Measurements from ENCODE around the gene SLX9.

Gene SLX9

DNA sequence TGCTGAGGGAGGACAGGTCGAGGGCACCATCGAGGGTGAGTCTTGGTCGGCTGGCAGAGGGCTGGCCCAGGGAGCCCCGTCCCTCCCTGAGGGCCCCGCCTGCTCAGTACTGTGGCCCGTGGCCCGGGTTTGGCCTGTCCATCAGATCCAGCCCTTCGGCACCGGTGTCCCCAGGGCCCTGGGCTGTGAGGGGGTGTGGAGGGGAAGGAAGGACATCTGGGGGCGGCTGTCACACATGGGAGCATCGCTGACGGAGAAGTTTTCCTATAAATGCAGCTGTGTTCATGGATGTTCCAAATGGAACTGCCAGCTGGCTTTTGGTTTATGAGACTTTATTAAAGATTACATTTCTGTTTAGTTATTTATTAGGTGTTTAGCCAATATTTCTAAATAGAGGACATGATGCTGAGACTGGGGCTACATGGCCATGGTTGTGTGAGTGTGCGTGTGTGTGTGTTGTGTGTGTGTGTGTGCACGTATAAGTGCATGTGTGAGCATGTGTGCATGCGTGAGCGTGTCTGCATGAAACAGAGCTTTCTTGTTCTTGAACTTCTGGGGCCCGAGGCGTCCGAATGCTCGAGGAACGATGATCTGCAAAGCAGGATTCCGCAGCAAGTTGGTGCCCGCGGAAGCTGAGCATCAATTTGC is 54.3 kb downstream of the SLX9 start:
- DNase-seq: no peak

DNA sequence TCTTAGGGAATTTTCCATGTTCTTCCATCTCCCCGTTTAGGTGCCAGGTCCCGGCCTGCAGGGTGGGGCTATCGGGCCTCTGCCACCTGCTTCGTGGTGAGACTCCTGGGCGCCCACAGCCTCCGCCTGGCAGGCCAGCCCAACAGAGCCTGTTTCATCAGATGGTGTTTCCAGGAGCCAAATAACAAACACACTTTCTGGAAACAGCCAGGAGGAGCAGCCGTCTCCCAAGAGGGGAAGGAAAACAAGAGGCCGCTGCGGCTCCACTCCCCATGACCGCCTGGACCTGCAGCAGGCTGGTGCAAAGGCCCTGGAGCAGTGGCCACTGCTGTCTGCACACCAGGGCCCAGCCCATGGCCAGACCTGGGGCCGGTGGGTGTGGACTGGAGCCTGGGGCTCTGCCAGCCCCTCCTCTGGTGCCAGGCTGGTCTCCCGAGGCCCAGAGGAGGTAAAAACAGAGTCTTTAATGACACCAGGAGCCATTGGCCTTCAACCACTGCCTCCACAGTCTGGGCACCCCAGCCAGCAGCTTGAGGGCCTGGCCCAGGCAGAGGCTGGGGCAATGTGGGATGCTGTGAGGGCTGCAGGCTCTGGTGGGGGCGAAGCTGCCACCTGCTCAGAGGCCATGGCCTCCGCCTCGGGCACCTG is 55.0 kb downstream of the SLX9 start:
- DNase-seq: no peak

DNA sequence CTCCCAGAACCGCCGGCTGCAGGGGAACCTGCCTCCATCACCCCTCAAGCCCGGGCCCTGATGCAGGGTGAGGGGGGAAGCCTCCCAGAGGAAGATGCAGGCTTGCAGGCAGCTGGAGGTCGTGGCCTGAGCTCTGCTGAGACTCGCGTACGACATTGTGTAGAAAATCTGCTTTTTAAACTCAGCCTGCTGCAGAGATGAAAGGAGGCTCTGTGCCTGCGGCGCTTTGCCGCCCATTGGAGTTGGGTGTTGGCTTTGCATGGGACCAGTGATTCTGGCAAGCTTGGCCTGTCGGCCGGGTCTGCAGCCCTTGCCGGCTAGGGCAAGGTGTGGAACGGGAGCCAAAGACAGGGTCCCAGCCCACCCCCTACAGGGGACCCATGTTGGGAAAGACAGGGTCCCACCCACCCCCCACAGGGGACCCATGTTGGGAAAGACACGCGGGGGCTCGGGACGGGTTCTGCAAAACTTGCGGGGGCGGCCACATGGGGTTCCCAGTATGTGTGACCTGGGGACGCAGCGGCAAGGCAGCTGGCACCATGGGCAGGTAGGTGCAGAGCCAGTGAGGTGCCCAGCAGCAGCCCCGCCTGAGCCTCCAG is 55.6 kb downstream of the SLX9 start:
- DNase-seq: no peak

DNA sequence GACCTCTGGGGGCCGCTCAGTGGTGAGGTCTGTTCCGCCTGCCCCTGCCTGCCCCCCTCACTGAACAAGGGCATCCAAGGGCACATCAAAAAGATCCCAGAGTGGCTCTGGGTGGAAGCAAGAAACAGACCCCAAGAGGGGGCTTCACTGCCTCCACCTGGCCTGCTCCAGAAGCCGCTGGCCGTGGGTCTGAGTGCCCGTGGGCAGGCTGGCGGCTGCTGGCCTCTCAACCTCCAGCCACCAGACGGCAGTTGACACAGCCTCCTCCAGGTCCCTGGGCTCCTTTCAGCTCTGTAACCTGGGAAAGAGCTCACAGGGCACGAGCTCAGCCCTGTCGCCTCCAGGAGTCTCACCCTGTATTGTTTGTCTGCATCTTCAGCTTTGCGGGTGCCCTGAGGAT is 56.3 kb downstream of the SLX9 start:
- DNase-seq: no peak

DNA sequence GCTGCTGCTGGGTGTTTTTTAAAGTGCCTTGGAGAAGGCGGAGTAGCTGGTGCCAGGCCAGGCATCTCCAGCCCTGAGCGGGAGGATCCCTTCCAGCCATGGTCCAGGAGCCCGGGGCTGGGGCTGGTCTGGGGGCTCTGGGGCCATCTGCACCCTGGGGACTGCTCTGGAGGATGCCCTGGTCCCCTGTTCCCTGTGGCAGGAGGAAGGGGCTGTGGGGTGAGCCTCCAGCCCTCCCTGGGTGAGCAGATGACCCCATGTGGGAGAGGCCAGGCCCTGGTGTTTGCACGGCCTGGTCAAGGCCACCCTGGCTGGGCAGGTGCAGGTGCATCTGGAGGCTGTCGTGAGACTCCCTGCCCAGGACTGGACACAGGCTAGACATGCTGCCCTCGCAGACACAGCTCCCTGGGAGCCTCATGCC is 56.7 kb downstream of the SLX9 start:
- DNase-seq: no peak

DNA sequence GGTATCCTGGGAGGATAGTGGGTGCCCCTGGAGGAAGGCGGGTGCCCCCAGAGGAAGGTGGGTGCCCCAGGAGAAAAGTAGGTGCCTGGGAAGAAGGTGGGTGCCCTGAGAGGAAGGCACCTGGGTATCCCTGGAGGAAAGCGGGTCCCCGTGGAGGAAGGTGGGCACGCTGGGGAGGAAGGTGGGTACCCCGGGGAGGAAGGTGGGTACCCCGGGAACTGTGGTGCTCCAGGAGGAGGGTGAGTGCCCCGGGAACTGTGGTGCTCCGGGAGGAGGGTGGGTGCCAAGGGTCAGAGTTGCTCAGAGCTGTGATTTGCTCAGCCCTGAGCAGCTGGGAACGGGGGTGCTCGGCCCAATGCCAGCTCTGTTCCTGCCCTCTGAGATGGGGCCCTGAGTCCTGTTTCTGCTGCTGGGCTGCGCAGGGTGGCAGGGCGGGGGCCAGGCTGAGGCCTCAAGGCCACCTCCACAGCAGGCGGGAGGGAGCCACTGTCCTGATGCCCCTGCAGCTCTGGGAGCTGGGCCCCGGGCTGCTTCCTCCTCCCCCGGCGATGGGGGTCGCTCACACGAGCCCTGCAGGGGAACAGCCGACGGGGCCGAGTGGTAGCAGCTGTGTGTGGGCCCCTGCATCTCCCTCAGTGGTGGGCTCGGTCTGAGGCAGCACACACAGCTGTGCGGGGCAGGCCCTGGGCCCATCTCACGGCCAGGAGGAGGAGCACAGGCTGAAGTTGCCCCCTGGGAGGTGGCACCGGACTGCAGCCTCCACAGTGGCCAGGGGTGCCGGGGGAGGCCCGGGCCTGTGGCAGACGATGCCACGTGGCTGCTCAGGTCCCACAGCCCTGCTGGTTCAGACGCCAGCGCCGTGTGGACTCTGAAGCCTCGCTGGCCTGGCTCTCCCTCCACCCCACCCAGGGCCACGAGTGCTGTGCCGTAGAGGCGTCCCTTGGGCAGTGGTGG is 57.4 kb downstream of the SLX9 start:
- DNase-seq: no peak

DNA sequence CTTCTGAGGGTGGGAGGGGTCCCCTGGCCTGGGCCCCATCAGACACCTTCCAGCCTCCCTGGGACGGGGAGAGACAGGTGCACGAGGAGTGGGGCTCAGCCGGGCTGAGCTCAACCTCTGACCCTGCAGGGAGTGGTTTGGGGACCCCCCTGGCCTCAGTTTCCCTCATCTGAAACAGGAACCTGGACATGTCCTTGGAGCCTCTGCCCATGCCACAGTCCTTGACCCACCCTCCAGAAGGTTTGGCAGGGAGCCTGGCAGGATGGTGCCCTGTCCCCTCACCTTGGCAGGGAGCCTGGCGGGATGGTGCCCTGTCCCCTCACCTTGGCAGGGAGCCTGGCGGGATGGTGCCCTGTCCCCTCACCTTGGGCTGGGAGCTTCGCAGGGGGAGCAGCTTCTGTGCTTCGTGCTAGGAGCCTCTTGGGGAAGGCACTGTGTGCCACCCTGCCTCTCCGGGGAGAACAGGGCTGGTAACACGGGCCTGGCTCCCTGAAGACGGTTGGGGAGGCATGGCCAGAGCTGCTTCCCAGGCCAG is 58.3 kb downstream of the SLX9 start:
- no peak for DNase-seq

DNA sequence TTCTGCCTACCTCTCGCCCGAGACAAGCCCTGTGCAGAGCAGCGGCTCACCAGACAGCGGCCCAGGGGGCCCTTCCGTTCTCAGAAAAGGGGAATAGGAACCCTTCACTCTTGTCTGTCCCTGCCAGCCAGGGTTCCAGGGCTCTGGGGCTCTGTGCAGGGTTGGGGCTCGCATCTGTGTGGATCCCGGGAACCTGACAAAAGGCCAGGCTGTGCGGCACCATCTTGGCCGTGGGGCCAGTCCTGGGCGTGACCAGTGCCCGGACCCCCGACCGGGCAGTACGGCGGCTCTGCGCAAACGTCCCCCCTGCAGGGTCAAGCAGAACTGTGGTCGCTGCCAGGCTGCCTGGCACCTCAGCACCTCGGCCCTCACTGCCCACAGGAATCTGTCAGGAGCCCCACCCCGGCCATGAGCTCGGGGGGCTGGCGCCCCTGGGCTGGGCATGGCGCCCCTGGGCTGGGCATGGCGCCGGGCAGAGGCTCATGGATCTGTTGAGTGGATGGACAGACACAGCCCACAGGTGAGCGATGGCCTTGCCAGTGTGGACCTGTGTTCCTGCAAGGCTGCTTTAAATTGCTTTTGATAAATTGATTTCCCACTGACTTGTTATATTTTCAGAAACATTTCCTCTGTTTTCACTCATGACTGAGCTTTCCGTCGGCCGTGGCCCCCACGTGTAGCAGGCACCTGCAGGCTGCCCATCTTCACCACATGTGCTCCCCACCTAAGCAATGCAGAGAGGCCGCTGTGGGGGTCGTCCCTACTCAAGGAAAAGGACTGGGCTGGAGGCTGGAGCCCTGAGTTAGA is 59.0 kb downstream of the SLX9 start:
- DNase-seq: no peak

DNA sequence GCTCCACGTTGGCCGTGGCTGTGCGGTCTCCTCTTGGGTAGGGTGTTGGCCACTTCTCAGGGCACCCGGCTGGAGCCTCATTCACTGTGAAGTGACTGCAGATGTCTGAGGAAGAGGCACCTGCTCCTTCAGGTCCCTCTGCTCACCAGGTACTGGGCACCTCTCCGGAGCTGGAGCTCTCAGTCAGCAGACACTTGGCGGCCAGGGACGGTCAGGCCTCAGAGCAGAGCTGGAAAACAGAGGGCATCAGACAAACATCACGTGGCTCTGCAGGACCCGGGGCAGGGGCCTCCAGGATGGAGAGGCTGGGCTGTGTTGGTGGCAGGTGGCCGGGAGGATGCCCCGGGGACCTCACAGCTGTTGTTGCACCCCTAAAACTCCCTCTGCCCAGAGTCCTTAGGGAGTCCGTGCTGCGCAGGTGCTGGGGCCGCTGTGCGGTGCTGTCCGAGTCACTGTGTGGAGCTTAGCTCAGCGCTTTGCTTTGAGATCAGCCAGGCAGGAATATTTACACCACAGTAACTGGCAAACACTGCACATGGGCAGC is 59.7 kb downstream of the SLX9 start:
- DNase-seq: no peak

DNA sequence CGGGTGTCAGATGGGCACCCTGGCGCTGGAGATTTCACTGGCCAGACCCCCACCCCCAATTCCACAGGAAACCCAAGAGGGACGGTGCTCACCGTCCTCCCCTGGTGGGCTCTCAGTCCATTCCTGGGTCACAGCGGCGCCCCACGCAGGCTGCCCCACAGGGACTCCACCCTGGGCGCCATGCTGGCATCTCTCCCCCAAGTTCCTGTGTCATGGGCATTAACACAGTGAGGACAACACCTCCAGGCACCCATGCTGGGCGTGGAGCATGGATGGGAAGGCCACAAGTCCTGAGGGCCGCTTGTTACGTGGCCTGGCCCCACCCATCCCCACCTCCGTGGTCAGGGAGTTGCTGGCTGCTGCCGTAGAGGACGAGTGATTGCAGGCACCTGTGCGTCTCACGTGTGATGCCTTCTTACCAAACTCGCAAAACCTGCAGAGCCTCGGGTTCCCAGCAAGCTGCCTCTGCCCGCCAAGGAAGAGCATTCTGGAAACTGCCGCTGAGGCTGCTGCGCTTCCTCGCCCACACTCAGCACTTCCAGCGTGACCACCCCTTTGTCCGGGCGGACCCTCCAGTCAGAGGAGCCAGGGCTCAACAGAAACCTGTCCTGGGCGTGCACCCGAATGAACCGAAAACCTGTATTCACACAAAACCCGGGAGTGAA is 60.3 kb downstream of the SLX9 start:
- DNase-seq: no peak

DNA sequence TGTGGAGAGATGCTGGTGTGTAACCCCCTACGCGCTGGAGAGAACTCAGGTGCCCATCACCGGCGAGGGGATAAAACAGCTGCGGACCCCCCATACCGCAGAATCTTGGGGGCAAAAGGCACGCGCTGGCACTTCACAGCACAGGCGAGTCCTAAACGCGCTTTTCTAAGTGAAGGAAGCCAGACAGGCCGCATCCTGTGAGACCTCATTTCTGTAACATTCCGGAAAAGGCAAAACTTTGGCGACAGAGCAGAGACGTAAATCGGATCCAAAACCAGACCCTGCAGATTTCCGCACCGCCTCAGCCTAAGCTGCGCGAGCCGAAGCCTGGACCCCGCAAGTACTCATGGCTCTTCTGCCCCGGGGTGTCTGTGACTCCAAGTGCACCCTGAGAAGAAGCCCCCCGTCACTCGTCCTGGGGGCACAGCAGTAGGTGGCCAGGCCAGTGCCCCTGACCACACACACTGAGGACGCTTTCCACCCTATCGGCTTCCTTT is 60.9 kb downstream of the SLX9 start:
- no peak for DNase-seq

DNA sequence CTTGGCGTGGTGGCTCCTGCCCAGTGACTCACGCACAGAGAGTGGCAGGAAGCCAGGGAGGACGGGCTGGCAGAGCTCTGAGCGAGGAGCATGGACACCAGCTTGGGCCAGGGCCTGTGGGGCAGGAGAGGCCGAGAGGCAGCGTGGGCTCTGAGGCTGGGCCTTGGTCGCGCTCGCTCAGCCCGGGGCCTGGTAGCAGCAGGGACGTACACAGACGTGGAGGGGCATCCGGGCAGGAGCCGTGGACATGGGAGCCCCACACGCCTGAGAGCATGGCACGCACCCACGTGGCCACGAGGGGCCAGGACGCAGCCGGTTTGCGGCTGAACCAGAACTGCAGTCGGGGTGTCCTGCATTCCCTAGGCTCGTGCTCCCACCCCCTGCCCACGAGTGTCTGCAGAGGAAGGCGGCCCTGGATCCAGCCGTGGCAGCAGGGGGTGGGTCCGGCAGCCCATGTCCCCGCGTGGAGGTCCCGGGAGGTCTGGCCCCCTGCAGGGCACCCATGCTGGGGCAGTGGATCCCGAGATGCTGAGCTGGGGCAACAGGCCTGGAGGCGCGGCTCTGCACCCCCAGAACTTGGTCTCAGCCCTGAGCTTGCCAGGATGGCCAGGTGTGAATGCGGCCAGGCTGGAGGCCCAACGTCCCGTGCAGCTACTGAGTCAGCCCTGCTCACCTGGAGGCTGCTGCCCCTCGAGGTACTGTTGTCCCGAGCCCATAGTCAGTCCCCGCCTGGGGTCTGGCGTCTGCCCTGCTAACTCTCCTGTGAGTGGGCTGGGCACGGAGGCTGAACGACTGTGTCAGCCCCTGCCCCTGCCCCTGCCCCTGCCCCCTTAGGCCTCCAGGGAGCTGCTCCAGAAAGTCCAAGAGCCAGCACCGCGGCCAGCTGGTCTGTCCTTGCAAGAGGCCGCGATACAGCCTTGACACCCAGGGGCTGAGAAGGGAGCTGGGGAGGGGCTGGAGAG is 61.6 kb downstream of the SLX9 start:
- no peak for DNase-seq

DNA sequence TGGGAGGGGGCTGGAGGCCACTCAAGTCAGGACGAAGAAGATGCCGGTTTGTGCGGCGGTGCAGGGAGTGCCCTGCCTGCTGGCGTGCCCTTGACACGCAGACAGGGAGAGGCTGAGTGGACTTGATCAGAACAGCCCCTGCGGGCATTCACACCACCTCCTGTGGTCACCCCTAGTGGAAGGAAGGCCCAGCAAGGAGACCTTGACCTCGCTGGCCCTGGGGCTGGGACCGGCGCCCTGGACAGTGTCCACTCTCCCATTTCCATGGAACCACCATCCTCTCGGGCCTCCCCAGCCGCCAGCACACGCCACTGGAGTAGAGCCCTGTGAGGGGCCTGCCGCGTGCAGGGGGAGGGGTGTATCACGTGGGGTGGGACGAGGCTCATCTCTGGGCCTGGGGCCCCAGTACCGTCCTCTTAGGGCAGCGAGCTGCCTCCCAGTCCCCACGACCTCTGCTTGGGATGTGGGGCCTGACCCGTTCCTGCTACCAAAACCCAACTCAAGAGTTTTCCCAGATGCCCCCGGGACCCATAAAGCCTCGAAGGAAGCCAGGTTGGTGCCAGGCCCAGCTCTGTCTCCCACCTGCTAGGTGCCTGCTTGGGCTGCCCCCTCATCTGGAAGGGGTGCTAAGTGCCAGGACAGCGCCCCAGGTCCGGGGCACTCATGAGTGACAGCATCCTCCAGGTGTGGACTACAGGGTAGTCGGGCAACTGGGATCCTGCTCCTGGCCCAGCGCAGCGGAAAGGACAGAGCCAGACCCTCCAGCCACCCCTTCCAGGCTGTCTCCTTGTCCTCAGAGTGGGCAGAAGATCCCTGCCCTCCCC is 62.8 kb downstream of the SLX9 start:
- no peak for DNase-seq

DNA sequence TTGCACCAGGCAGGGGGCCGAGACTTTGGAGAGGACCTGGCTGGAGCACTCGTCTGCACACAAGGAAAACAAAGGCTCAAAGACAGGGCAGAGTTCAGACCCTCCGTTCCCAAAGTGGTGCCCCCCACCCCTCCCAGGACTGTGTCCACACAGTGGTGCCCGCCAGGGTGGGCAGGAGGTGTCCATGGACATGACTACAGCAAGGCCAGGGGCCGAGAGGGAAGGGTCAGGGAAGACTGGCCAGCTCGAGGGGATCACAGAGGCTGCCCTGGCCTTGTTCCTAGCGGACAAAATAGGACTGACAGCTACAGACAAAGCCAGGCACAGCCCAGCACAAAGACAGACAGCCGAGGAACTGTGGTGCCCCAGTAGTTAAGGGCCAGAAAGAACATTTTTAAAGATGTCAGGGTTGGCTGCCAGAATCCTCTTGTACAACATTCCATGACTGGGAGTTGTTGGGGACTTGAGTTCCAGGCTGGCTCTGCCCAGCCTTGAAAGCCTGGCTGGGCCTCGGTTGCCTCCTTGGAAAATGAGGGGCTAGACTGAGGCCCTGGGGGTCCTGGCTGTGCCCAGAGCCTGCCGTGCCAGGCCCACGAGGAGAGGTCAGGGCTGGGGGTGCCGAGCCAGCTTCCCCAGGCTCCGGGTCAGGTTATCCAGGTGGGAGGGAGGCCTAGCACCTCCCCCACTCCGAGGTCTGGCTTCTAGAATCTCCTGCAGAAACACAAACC is 63.7 kb downstream of the SLX9 start:
- DNase-seq: no peak

DNA sequence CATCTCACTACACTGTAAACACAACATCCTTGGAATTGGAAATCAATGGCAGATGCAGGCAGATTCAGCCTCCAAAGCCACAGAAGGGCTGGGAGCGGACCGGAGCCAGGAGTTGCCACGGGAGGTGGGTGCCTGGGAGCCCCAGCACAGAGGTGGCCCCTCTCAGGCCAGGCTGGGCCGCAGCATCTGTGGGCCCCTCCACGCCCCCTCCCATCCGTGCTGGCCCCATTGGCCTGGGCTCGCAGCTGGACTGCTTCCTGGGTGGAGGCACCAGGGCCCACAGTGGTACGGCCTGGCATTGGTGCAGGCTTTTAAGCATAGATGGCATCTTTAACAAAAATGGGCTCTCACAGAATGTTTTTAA is 64.2 kb downstream of the SLX9 start:
- DNase-seq: no peak

DNA sequence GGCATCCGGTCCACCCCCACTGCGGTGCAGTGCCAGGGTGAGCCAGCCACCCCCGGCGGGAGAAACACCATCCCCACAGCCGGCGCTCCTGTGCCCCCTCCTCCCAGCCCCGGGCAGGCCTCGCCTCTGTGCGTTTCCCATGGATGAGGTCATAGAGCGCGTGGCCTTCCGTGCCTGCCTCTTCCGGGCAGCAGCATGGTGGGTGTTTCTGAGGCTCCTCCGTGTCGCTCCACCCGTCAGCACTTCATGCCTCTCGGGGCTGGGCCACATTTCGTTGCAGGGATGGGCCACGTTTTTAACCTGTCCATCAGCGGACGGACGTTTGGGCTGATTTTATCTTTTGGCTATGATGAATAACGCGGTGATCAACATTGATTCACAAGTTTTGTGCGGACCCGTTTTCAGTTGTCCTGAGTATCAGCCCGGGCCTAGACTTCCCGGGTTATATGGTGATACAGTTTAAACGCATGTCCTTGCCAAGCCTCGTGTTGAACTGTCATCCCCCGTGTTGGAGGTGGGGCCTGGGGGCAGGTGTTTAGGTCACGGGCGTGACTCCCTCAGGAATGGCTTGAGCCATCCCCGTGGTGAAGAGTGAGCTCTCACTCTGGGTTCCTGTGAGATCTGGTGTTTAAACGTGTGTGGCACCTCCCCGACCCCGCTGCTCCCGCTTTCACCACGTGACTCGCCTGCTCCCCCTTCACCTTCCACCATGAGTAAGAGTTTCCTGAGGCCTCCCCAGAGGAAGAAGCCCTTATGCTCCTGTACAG is 64.8 kb downstream of the SLX9 start:
- no peak for DNase-seq

DNA sequence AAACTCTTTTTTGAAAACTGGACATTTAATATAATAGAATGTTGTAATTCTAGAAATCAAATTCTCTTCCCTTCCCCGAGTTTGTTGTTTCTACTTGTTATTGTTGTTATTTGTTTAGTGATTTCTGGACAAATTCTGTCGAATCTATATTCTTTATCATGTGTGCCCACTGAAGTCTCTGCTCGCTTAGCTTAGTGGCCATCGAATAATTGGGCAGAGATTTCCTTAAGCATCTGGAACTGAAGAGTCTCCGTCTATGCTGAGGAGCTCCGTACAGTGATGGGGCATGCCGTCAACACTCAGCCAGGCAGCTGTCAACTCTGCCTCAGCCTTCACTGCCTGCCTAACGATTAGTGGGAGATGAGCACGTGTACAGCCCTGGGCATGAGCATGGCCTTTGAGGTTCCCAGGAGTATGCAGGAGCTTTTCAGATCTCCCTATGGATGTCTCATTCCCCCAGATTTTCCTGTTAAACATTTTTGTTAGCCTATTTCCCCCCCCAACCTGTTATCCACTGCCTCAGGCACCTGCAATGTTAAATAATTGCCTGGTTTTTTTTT is 66.8 kb downstream of the SLX9 start:
- no peak for DNase-seq
